ENCODE results near the gene ROBO2. TPM values are rescaled to one million over a fixed set of nuclear protein-coding genes. Genes with fewer than 3 reads are reported as not detected.
A peak's percentile ranks its signal among the peaks of the same experiment; 100 is the strongest.

The ROBO2 gene
- polyA plus RNA-seq, 6 donors from 2014 or later: not detected

- Mint-ChIP-seq H3K36me3 (peaks cover 0 to 5% of the 10 kb centered on the region in 2 donors), H3K4me1 (peaks cover 0 to 6% (median 5%) of the 10 kb centered on the region in 3 donors), H3K9me3 (peaks cover 0 to 9% (median 5%) of the 10 kb centered on the region in 7 donors), H3K27ac (no peak overlapping the region), H3K27me3 (peaks cover 16 to 39% (median 35%) of the 10 kb centered on the region in 3 donors), H3K4me3 (no peak overlapping the region)
- DNase-seq: no peak
- ATAC-seq (ENCODE audit: low read depth in 2 of 2): no peak
Measured at GRCh38 chr3:77040926-77041722, 1.2 kb downstream of the ROBO2 start.

GRCh38 chr3:77041811-77042210 is 1.9 kb downstream of the ROBO2 start:
- no peak for DNase-seq
- H3K27ac Mint-ChIP-seq: no peak overlapping the region
- ATAC-seq (ENCODE audit: low read depth in 2 of 2): no peak
- H3K9me3 Mint-ChIP-seq: peaks cover 0 to 9% (median 5%) of the 10 kb centered on the region in 7 donors
- no peak overlapping the region for H3K4me3 Mint-ChIP-seq
- peaks cover 16 to 39% (median 35%) of the 10 kb centered on the region in 3 donors for H3K27me3 Mint-ChIP-seq
- H3K4me1 Mint-ChIP-seq: peaks cover 0 to 6% (median 5%) of the 10 kb centered on the region in 3 donors
- peaks cover 0 to 5% of the 10 kb centered on the region in 2 donors for H3K36me3 Mint-ChIP-seq

GRCh38 chr3:77042343-77042742 is 2.4 kb downstream of the ROBO2 start:
- Mint-ChIP-seq H3K9me3 (peaks cover 0 to 9% (median 5%) of the 10 kb centered on the region in 7 donors), H3K27ac (no peak overlapping the region), H3K36me3 (peaks cover 0 to 5% of the 10 kb centered on the region in 2 donors), H3K27me3 (peaks cover 16 to 37% (median 35%) of the 10 kb centered on the region in 3 donors), H3K4me3 (peak overlapping the region in 1 of 8 donors; percentile 12), H3K4me1 (peaks cover 0 to 6% (median 5%) of the 10 kb centered on the region in 3 donors)
- ATAC-seq (ENCODE audit: low read depth in 2 of 2): no peak
- no peak for DNase-seq

- DNase-seq (no peak), ATAC-seq (ENCODE audit: low read depth in 2 of 2) (no peak)
- H3K27ac Mint-ChIP-seq: no peak overlapping the region
- H3K9me3 Mint-ChIP-seq: peaks cover 0 to 9% (median 2%) of the 10 kb centered on the region in 7 donors
- H3K4me3 Mint-ChIP-seq: no peak overlapping the region
- H3K4me1 Mint-ChIP-seq: peaks cover 0 to 6% (median 5%) of the 10 kb centered on the region in 3 donors
- H3K27me3 Mint-ChIP-seq: peaks cover 16 to 35% (median 31%) of the 10 kb centered on the region in 3 donors
- H3K36me3 Mint-ChIP-seq: peaks cover 0 to 5% of the 10 kb centered on the region in 2 donors
Measured at GRCh38 chr3:77042882-77043281, 3.0 kb downstream of the ROBO2 start.

- ATAC-seq (ENCODE audit: low read depth in 2 of 2) (no peak), DNase-seq (no peak)
- Mint-ChIP-seq H3K4me1 (no peaks in the 10 kb centered on the region), H3K9me3 (peaks cover 0 to 6% (median 0%) of the 10 kb centered on the region in 7 donors), H3K36me3 (no peaks in the 10 kb centered on the region), H3K27me3 (peaks cover 8 to 16% (median 11%) of the 10 kb centered on the region in 3 donors), H3K4me3 (no peak overlapping the region), H3K27ac (no peak overlapping the region)
Measured at GRCh38 chr3:77045686-77046085, 5.8 kb downstream of the ROBO2 start.

GRCh38 chr3:77048186-77048585 is 8.3 kb downstream of the ROBO2 start:
- no peaks in the 10 kb centered on the region for H3K4me1 Mint-ChIP-seq

GRCh38 chr3:77051591-77051990 is 11.7 kb downstream of the ROBO2 start:
- no peak overlapping the region for H3K4me3 Mint-ChIP-seq

More at GRCh38 chr3:77048186-77048585, 8.3 kb downstream of the ROBO2 start:
- no peak for DNase-seq
- no peak overlapping the region for H3K4me3 Mint-ChIP-seq
- peaks cover 0 to 4% (median 0%) of the 10 kb centered on the region in 7 donors for H3K9me3 Mint-ChIP-seq
- H3K27me3 Mint-ChIP-seq: no peaks in the 10 kb centered on the region
- no peak overlapping the region for H3K27ac Mint-ChIP-seq
- ATAC-seq (ENCODE audit: low read depth in 2 of 2): no peak
- no peaks in the 10 kb centered on the region for H3K36me3 Mint-ChIP-seq

GRCh38 chr3:77052051-77052501 is 12.2 kb downstream of the ROBO2 start:
- Mint-ChIP-seq H3K27me3 (no peaks in the 10 kb centered on the region), H3K4me1 (no peaks in the 10 kb centered on the region), H3K27ac (no peak overlapping the region), H3K36me3 (no peaks in the 10 kb centered on the region), H3K4me3 (no peak overlapping the region), H3K9me3 (peaks cover 0 to 2% (median 0%) of the 10 kb centered on the region in 7 donors)
- ATAC-seq (ENCODE audit: low read depth in 2 of 2): no peak
- DNase-seq: no peak

More at GRCh38 chr3:77051591-77051990, 11.7 kb downstream of the ROBO2 start:
- ATAC-seq (ENCODE audit: low read depth in 2 of 2) (no peak), DNase-seq (no peak)
- Mint-ChIP-seq H3K27ac (no peak overlapping the region), H3K4me1 (no peaks in the 10 kb centered on the region), H3K36me3 (no peaks in the 10 kb centered on the region), H3K9me3 (peaks cover 0 to 4% (median 0%) of the 10 kb centered on the region in 7 donors), H3K27me3 (no peaks in the 10 kb centered on the region)

GRCh38 chr3:77052733-77053670 is 13.1 kb downstream of the ROBO2 start:
- no peak for ATAC-seq (ENCODE audit: low read depth in 2 of 2)

GRCh38 chr3:77053795-77054194 is 13.9 kb downstream of the ROBO2 start:
- no peaks in the 10 kb centered on the region for H3K27me3 Mint-ChIP-seq
- H3K27ac Mint-ChIP-seq: no peak overlapping the region
- DNase-seq: no peak
- no peaks in the 10 kb centered on the region for H3K36me3 Mint-ChIP-seq
- no peaks in the 10 kb centered on the region for H3K4me1 Mint-ChIP-seq
- no peak overlapping the region for H3K4me3 Mint-ChIP-seq
- no peak for ATAC-seq (ENCODE audit: low read depth in 2 of 2)
- H3K9me3 Mint-ChIP-seq: peaks cover 0 to 2% (median 0%) of the 10 kb centered on the region in 7 donors

More at GRCh38 chr3:77052733-77053670, 13.1 kb downstream of the ROBO2 start:
- Mint-ChIP-seq H3K27ac (no peak overlapping the region), H3K27me3 (no peaks in the 10 kb centered on the region), H3K36me3 (no peaks in the 10 kb centered on the region), H3K4me3 (no peak overlapping the region), H3K9me3 (peaks cover 0 to 2% (median 0%) of the 10 kb centered on the region in 7 donors), H3K4me1 (no peaks in the 10 kb centered on the region)
- DNase-seq: no peak

- Mint-ChIP-seq H3K4me3 (no peak overlapping the region), H3K27ac (no peak overlapping the region)
Measured at GRCh38 chr3:77055841-77056341, 16.0 kb downstream of the ROBO2 start.

GRCh38 chr3:77059354-77059753 is 19.5 kb downstream of the ROBO2 start:
- Mint-ChIP-seq H3K4me1 (no peaks in the 10 kb centered on the region), H3K36me3 (no peaks in the 10 kb centered on the region), H3K4me3 (no peak overlapping the region), H3K27ac (no peak overlapping the region), H3K9me3 (peaks cover 0 to 25% (median 10%) of the 10 kb centered on the region in 7 donors), H3K27me3 (no peaks in the 10 kb centered on the region)
- ATAC-seq (ENCODE audit: low read depth in 2 of 2) (no peak), DNase-seq (no peak)

More at GRCh38 chr3:77055841-77056341, 16.0 kb downstream of the ROBO2 start:
- no peaks in the 10 kb centered on the region for H3K36me3 Mint-ChIP-seq
- peaks cover 0 to 5% (median 0%) of the 10 kb centered on the region in 7 donors for H3K9me3 Mint-ChIP-seq
- DNase-seq (no peak), ATAC-seq (ENCODE audit: low read depth in 2 of 2) (no peak)
- H3K4me1 Mint-ChIP-seq: no peaks in the 10 kb centered on the region
- H3K27me3 Mint-ChIP-seq: no peaks in the 10 kb centered on the region

GRCh38 chr3:77063423-77063822 is 23.5 kb downstream of the ROBO2 start:
- no peak for ATAC-seq (ENCODE audit: low read depth in 2 of 2)
- Mint-ChIP-seq H3K27me3 (no peaks in the 10 kb centered on the region), H3K27ac (no peak overlapping the region), H3K9me3 (peaks cover 0 to 25% (median 10%) of the 10 kb centered on the region in 7 donors), H3K4me3 (no peak overlapping the region), H3K36me3 (no peaks in the 10 kb centered on the region), H3K4me1 (no peaks in the 10 kb centered on the region)
- DNase-seq: no peak
